Mesothelial cell of epicardium (in vitro differentiated cells): ENCODE measurements around the gene RSBN1L. TPM values are rescaled to one million over a fixed set of nuclear protein-coding genes. Genes with fewer than 3 reads are reported as not detected.

Experiments
- DNase-seq, 2 experiments: peaks; one replicate each; pipeline ENCODE4 v3.0.0; 2021; ENCODE audit warnings: low spot score in 2 of 2; ENCODE audit not compliant: unreplicated experiment in 2 of 2
- H3K27ac Mint-ChIP-seq: 2 replicates; pipeline ENCODE4 v1.8.0; 2021; ENCODE audit warnings: mixed read lengths
- H3K27me3 Mint-ChIP-seq: 2 replicates; pipeline ENCODE4 v1.8.0; 2021; ENCODE audit warnings: low read depth, mixed read lengths
- H3K36me3 Mint-ChIP-seq: 2 replicates; pipeline ENCODE4 v1.8.0; 2021; ENCODE audit warnings: mixed read lengths
- H3K4me1 Mint-ChIP-seq: 2 replicates; pipeline ENCODE4 v1.8.0; 2021; ENCODE audit warnings: mixed read lengths
- H3K4me3 Mint-ChIP-seq: 2 replicates; pipeline ENCODE4 v1.8.0; 2021; ENCODE audit warnings: mild to moderate bottlenecking, moderate library complexity, mixed read lengths
- H3K9me3 Mint-ChIP-seq: 2 replicates; pipeline ENCODE4 v1.8.0; 2021; ENCODE audit warnings: mixed read lengths
- total RNA-seq: library from RNA; stranded (reverse); gene quantifications from 3 replicates; pipeline ENCODE4 v1.2.1, GENCODE V29; 2021
- TF ChIP-seq, protein P1 (sequence below): fragments of 200-600 bp; sonication (generic); IDR thresholded peaks from one replicate; pipeline ENCODE4 v1.5.0; 2021; ENCODE audit warnings: antibody characterized with exemption; ENCODE audit not compliant: unreplicated experiment

RSBN1L gene
- total RNA-seq, 1 donor from 2014 or later: 26.7 TPM

DNA sequence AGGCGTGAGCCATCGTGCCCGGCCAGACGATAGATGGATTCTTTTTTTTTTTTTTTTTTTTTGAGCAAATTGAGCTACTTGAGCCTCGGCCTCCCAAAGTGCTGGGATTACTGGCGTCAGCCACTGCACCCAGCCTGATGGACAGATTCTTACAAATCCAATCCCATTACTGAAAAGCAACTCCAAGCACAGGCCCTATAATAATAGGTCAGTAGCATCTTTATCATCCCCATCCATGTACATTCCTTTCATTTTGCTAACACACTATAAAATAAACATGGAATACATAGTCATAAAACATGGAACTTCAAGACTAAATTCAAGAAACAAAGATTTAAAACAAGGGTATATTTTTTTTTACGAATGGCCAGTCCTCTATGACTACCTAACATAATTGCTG, 16.0 kb upstream of the RSBN1L start:
- peaks cover 3% of the 10 kb centered on the region for H3K9me3 Mint-ChIP-seq
- H3K36me3 Mint-ChIP-seq: peaks cover 17% of the 10 kb centered on the region
- TF ChIP-seq, protein P1, sequence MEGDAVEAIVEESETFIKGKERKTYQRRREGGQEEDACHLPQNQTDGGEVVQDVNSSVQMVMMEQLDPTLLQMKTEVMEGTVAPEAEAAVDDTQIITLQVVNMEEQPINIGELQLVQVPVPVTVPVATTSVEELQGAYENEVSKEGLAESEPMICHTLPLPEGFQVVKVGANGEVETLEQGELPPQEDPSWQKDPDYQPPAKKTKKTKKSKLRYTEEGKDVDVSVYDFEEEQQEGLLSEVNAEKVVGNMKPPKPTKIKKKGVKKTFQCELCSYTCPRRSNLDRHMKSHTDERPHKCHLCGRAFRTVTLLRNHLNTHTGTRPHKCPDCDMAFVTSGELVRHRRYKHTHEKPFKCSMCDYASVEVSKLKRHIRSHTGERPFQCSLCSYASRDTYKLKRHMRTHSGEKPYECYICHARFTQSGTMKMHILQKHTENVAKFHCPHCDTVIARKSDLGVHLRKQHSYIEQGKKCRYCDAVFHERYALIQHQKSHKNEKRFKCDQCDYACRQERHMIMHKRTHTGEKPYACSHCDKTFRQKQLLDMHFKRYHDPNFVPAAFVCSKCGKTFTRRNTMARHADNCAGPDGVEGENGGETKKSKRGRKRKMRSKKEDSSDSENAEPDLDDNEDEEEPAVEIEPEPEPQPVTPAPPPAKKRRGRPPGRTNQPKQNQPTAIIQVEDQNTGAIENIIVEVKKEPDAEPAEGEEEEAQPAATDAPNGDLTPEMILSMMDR: no peak
- H3K4me3 Mint-ChIP-seq: no peak overlapping the region
- H3K27ac Mint-ChIP-seq: no peak overlapping the region
- H3K27me3 Mint-ChIP-seq: no peaks in the 10 kb centered on the region
- peaks cover 11% of the 10 kb centered on the region for H3K4me1 Mint-ChIP-seq
- no peak for DNase-seq

GRCh38 chr7:77684030-77684429, 12.2 kb upstream of the RSBN1L start:
- Mint-ChIP-seq H3K27me3 (no peaks in the 10 kb centered on the region), H3K27ac (peak overlapping the region; percentile 44), H3K9me3 (peaks cover 3% of the 10 kb centered on the region), H3K36me3 (peaks cover 17% of the 10 kb centered on the region), H3K4me3 (no peak overlapping the region), H3K4me1 (peaks cover 24% of the 10 kb centered on the region)
- no peak for DNase-seq
- TF ChIP-seq, protein P1: no peak

DNA sequence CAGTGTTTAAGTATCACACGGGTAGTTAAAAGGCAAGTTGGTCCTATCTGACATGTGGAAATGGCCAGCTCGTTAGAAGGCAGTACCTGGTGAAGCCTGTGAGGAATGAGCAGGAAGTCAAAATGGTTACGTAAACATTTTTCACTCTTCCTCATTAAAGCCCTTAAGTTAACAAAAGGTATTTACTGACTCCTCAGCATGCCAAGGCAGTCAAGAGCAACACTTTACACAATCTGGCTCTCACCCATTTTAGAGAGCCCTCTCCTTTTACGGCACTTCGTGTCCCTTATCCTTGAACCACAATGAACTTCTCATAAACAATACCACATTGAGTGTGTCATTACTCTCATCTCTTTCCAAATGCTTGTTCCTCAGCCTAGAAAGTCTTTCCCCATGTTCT, 11.0 kb upstream of the RSBN1L start:
- Mint-ChIP-seq H3K27ac (peak overlapping the region; percentile 32), H3K4me3 (no peak overlapping the region)
- DNase-seq: no peak

GRCh38 chr7:77687100-77687746, 9.0 kb upstream of the RSBN1L start:
- H3K27me3 Mint-ChIP-seq: no peaks in the 10 kb centered on the region
- DNase-seq: no peak
- no peak overlapping the region for H3K4me3 Mint-ChIP-seq
- H3K27ac Mint-ChIP-seq: peak overlapping the region; percentile 76
- peaks cover 23% of the 10 kb centered on the region for H3K36me3 Mint-ChIP-seq
- H3K9me3 Mint-ChIP-seq: peaks cover 4% of the 10 kb centered on the region
- TF ChIP-seq, protein P1: no peak
- H3K4me1 Mint-ChIP-seq: peaks cover 21% of the 10 kb centered on the region

More for the DNA sequence above, 11.0 kb upstream of the RSBN1L start:
- peaks cover 3% of the 10 kb centered on the region for H3K9me3 Mint-ChIP-seq
- H3K36me3 Mint-ChIP-seq: peaks cover 17% of the 10 kb centered on the region
- peaks cover 21% of the 10 kb centered on the region for H3K4me1 Mint-ChIP-seq
- TF ChIP-seq, protein P1: no peak
- H3K27me3 Mint-ChIP-seq: no peaks in the 10 kb centered on the region

DNA sequence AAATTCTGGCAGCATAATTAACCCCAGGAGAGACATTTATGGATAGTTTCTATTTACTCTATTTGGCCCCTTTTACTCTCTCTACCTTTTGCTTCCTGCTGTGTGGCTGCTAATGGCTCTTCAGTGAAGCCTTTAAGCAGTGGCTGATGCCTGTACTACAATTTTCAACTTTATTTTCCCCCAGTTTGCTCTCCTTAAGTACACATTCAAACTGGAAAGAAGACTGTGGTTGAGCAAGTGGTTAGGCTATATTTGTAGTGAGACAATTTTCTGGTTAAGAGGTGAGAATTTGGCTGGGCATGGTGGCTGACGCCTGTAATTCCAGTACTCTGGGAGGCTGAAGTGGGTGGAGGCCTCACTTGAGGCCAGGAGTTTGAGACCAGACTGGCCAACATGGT, 8.5 kb upstream of the RSBN1L start:
- Mint-ChIP-seq H3K4me3 (no peak overlapping the region), H3K4me1 (peaks cover 24% of the 10 kb centered on the region), H3K27me3 (no peaks in the 10 kb centered on the region), H3K27ac (peak overlapping the region; percentile 76), H3K9me3 (peaks cover 3% of the 10 kb centered on the region), H3K36me3 (peaks cover 21% of the 10 kb centered on the region)
- no peak for DNase-seq
- TF ChIP-seq, protein P1: no peak
